GM19025 (cell line): ENCODE data around the gene AVPR2.
A peak's percentile ranks its signal among the peaks of the same experiment; 100 is the strongest.

Experiments
- ATAC-seq: cut with Tn5 transposase; IDR thresholded peaks from one replicate; pipeline ENCODE4 v1.9.1; 2021; ENCODE audit warnings: mild to moderate bottlenecking, low read depth, moderate library complexity; ENCODE audit not compliant: unreplicated experiment

The AVPR2 gene

GRCh38 chrX:153910446-153910845, 6.0 kb downstream of the AVPR2 start:
- no peak for ATAC-seq

DNA sequence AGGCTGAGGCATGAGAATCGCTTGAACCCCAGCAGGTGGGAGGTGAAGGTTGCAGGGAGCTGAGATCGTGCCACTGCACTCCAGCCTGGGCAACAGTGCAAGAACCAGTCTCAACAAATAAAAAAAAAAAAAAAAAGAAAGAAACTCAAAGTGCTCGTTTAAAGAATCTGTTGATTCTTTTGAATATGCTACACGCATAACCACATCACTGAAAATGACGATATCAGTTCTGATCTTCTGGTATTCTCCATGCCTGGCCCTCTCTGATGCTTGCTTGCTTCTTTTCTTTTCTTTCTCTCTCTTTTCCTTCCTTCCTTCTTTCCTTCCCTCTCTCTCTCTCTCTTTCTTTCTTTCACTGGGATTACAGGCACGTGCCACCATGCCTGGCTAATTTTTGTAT, 7.3 kb downstream of the AVPR2 start:
- ATAC-seq, result no peak

GRCh38 chrX:153913211-153913610, 8.7 kb downstream of the AVPR2 start:
- ATAC-seq, result no peak

GRCh38 chrX:153913701-153914100, 9.2 kb downstream of the AVPR2 start:
- ATAC-seq, result no peak

GRCh38 chrX:153917869-153918268, 13.4 kb downstream of the AVPR2 start:
- no peak for ATAC-seq

DNA sequence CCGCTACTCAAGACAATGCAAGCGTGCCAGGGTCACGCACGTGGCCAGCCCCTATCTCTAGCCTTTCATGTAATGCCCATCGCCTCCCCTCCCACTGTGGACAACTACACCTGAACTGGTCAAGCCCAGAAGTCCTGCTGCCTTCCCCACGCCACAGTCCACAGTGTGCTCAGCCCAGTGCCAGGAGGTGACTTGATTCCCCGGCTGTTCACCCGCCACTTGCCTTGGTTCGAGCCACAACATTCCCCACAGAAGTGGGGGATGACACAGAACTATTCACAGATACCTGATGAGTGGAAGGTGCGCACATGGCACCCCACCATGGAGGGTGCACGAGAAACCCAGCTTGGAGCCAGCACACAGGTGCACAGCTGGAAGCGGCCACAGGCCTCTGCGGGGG, 14.8 kb downstream of the AVPR2 start:
- ATAC-seq, result no peak

- ATAC-seq, result no peak
These were observed 16.1 kb downstream of the AVPR2 start for GRCh38 chrX:153920546-153920945.

GRCh38 chrX:153921070-153921469, 16.6 kb downstream of the AVPR2 start:
- no peak for ATAC-seq

- no peak for ATAC-seq
These were observed 17.3 kb downstream of the AVPR2 start for GRCh38 chrX:153921511-153922446.

- no peak for ATAC-seq
These were observed 18.7 kb downstream of the AVPR2 start for GRCh38 chrX:153922932-153923857.

DNA sequence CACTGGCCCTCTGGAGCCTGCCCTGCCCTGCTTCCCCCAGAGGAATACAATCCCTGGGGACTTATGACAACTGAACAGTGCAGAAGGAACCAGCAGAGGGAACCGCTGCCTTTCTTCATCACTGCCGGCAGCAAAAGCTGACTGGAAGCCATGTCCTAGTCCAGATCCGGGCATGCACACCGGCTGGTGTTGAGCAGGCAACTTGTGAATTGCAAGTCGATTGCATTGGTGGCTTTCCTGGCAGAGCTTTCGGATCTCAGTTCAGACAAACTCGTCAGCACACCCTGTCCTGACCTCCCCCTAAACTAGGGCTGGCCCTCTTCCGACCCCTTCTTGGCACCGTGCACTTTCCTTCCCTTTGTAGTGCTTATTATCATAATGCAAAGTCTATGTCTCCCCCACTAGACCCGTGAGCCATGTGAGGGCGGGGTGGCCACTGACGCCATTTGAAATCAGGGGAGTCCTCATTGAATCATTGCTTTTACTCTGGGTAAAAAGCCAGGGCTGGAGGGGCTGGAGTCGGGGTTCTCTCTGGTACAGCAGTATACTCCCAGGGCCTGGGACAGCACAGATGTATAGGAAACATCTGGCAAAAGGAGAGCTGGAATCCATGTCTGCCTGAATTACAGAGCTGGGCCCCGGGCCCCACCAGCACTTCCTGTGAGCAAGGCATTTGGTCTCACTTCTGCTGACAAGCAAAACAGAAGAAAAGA, 19.8 kb downstream of the AVPR2 start:
- ATAC-seq, result no peak

DNA sequence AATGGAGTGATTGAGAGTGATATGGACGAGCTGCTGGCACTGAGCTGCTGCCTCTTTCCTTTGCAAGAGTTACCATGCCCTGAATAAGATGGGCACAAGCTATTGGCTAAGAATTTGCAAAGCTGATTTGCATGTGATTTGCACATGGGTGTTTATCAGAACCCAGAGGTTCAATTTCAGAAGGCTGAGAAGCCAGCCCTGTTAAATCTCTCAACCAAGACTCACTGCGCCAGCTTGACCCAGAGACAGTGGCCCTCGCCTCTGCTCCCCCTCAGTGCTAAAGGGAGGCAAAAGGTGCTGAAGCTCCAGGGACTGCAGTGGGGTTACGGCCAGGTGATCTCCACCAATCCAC, 20.9 kb downstream of the AVPR2 start:
- ATAC-seq, result no peak

- no peak for ATAC-seq
These were observed 21.5 kb downstream of the AVPR2 start, which contains the start of gene ARHGAP4 for GRCh38 chrX:153925739-153926551. TSS of gene ARHGAP4 (minus strand) at chrX:153926264. CDS start at chrX:153926202, 62 bp downstream.

- ATAC-seq, result no peak
These were observed 22.0 kb downstream of the AVPR2 start for GRCh38 chrX:153926552-153926857.

DNA sequence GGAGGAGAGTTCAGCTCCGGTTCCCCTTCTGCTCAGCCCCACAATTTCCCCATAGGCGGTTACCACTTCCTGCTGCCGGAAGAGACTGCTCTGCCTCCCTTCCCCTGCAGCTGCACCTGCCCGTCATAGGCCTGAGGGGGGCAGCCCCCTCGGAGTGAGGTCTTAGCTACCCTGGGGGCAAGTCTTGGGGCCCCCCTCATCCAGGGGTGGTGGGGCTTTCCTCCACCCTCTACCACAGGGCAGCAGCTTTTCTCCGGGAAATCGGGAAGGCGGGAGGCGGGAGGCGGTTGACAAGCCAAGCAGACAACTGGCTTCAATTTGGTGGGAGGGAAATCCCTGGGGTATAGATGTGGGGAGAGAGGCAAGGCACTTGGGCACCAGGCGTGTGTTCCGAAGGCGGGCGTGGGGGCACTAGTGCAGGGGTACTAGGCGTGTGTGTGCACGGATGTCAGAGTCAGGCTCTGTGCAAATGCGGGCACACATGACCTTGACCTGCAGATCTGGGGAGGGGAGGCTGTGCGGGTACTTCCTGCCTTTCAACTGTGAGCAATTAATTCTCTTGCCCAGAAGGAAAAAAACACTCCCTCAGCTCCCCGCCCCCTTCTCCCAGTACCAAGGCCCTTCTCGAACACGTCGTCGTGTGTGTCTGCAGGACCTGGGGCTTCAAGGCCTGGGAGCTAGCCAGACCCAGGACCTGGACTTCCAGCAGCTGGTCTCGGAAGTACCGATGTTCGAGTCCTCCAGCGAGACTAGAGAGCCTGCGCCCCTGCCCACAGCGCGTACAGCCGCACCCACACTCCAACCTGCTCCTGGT, 22.6 kb downstream of the AVPR2 start:
- ATAC-seq, result peak; percentile 29

- no peak for ATAC-seq
These were observed 23.1 kb downstream of the AVPR2 start for GRCh38 chrX:153927672-153927921.

DNA sequence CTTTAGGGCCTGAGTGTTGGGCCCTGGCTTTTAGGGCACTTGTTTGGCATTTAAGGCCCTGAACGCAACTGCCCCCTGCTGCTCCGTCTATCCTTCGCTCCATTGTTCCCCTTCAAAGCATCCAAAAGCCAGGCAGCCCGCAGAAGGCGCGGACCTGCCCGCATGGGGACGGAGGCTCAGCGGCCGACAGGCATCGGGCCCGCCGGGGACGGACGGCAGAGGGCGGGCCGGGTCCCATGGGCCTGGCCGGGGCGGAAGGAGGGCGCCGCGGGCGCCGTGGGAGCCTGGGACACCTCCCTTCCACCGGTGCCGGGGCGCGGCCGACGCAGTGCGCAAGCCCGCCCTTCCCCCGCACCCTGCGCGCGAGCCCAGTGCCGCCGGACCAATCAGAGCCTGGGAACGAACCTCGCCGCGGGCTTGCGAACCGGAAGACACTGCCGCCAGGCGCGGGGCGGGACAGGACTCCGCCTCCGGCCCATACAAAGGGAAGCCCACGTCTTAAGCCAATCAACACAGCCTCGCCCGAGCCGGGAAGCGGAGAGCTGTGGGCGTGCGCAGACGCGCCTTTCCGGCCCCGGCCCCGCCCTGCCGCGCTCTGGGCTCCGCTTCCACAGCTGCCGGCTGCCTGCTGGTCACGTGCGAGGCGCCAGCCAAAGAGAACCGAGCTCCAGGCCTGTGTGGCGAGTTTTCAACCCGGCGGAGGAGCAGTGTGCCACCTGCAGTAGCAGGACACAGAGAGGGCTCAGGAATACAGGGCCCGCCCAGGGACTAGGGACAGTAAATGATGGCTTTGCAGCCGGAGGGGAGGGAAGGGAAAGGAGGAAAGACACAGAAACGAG, 23.7 kb downstream of the AVPR2 start:
- ATAC-seq, result peak; percentile 67

- ATAC-seq, result no peak
These were observed 24.4 kb downstream of the AVPR2 start for GRCh38 chrX:153928846-153929245.

- no peak for ATAC-seq
These were observed 25.1 kb downstream of the AVPR2 start for GRCh38 chrX:153929576-153929975.
